ENCODE results near the gene MTCL3.

GRCh38 chr6:127566119-127566518 lies 47.0 kb upstream of the MTCL3 start:
- TF ChIP-seq CTCF (IDR thresholded peaks at IDR 0.05 in 8 of 11, conservative IDR thresholded peaks at IDR 0.05 in 3 of 11) (no peak), POLR2A (IDR thresholded peaks at IDR 0.05) (no peak)

Measured in spleen (tissue), 7 donors.